ENCODE data around the gene C1orf74.

GRCh38 chr1:209751627-209752231 lies 32.6 kb downstream of the C1orf74 start:
- no peak for TF ChIP-seq POLR2A (IDR thresholded peaks at IDR 0.05)
- TF ChIP-seq CTCF (IDR thresholded peaks at IDR 0.05) = no peak
